MM.1S (cell line): ENCODE results near the gene ZNF30.
A peak's percentile ranks its signal among the peaks of the same experiment; 100 is the strongest.

ENCODE experiments used
- DNase-seq: peaks from one replicate; pipeline ENCODE4 v3.0.0-alpha.2; 2015
- H2AFZ ChIP-seq: fragments of 300-600 bp; sonication (generic); 2 replicates; pipeline ENCODE4 v1.6.0; 2016; ENCODE audit warnings: antibody characterized with exemption, low read length
- H3F3A ChIP-seq: fragments of 300-600 bp; sonication (generic); 2 replicates; pipeline ENCODE4 v1.6.1; 2016; ENCODE audit warnings: mild to moderate bottlenecking, antibody characterized with exemption, low read length, moderate library complexity, mixed read lengths; ENCODE audit not compliant: insufficient read depth
- H3K27ac ChIP-seq: fragments of 300-600 bp; sonication (generic); 2 replicates; pipeline ENCODE4 v1.5.1; 2016; ENCODE audit warnings: mild to moderate bottlenecking, low read length
- H3K27me3 ChIP-seq: fragments of 300-600 bp; sonication (generic); replicated peaks from 2 replicates; pipeline ENCODE4 v1.6.0; 2016; ENCODE audit warnings: low read length; ENCODE audit not compliant: insufficient read depth
- H3K36me3 ChIP-seq: fragments of 300-600 bp; sonication (generic); replicated peaks from 2 replicates; pipeline ENCODE4 v1.6.1; 2016; ENCODE audit warnings: mild to moderate bottlenecking, low read length, mixed read lengths; ENCODE audit not compliant: insufficient read depth
- H3K4me1 ChIP-seq: fragments of 300-600 bp; sonication (generic); 2 replicates; pipeline ENCODE4 v1.6.1; 2016; ENCODE audit warnings: low read length, mixed read lengths
- H3K4me2 ChIP-seq: fragments of 300-600 bp; sonication (generic); 2 replicates; pipeline ENCODE4 v1.6.0; 2016; ENCODE audit warnings: low read depth, low read length
- H3K4me3 ChIP-seq: fragments of 300-600 bp; sonication (generic); 2 replicates; pipeline ENCODE4 v1.5.1; 2016; ENCODE audit warnings: low read length, mixed read lengths
- H3K79me2 ChIP-seq: fragments of 300-600 bp; sonication (generic); 2 replicates; pipeline ENCODE4 v1.6.1; 2016; ENCODE audit warnings: mixed run types, low read length, mixed read lengths
- H3K9ac ChIP-seq: fragments of 300-600 bp; sonication (generic); 2 replicates; pipeline ENCODE4 v1.6.1; 2016; ENCODE audit warnings: low read length, mixed read lengths
- H3K9me2 ChIP-seq: fragments of 300-600 bp; sonication (generic); replicated peaks from 2 replicates; pipeline ENCODE4 v1.6.1; 2016; ENCODE audit warnings: mild to moderate bottlenecking, low read length, mixed read lengths; ENCODE audit not compliant: insufficient read depth
- H3K9me3 ChIP-seq: fragments of 300-600 bp; sonication (generic); replicated peaks from 2 replicates; pipeline ENCODE4 v1.6.1; 2016; ENCODE audit warnings: mild to moderate bottlenecking, low read length, mixed read lengths; ENCODE audit not compliant: insufficient read depth
- H4K20me1 ChIP-seq: fragments of 300-600 bp; sonication (generic); 2 replicates; pipeline ENCODE4 v1.6.1; 2016; ENCODE audit warnings: mild to moderate bottlenecking, low read length, moderate library complexity, mixed read lengths; ENCODE audit not compliant: insufficient read depth
- EZH2 ChIP-seq: fragments of 300-600 bp; sonication (generic); optimal IDR thresholded peaks from 2 replicates; pipeline ENCODE3; 2017; ENCODE audit warnings: low read depth, mild to moderate bottlenecking, antibody characterized with exemption, low read length, mixed read lengths
- EZH2phosphoT487 ChIP-seq: fragments of 300-600 bp; sonication (generic); IDR thresholded peaks from 2 replicates; pipeline ENCODE4 v1.6.1; 2018; ENCODE audit warnings: antibody characterized with exemption, low read length
- TF ChIP-seq, protein P1 (sequence below): fragments of 300-600 bp; sonication (generic); IDR thresholded peaks from 2 replicates; pipeline ENCODE4 v1.5.1; 2016; ENCODE audit warnings: antibody characterized with exemption, low read length, mixed read lengths

The ZNF30 gene

DNA sequence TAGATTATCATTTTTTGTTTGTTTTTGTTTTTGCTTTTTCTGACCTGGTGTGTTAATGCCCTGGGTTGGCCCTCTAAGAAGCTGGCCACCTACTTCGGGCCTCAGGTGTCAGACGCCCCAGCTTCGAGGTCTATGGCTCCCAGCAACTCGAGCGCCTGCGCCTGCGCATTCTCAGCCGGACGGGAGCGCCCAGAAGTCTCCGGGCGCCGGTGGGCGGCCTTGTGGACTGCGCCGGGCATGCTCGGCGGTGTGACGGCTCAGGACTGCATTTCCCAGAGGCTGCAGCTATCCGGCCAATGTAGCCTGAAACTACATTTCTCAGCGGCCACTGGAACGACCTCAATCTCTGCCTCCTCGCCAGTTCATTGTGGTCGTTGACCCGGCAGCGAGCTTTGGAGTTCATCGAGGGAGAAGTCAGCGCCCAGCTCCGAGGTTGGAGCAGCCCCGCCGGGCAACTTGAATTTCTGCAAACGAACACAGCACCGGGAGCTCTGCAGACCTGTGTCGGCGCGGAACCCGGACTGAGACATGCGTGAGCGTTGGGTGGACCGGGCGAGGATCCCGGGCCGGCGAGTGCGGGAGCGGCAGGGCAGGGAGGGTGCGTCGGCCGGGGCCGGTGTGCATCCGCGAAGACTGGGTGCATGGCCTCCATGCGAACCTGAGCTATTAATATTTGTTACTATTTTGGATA lies at the start of gene ZNF30:
Gene ZNF30 (plus strand): TSS at position 219 of the 691 bp plus-strand sequence. CDS start 3,045 bp downstream, outside the sequence.
- Histone ChIP-seq H3K4me2 (peak within 1 kb of the TSS; percentile 81), H2AFZ (peak within 1 kb of the TSS; percentile 95), H3K9ac (peak within 1 kb of the TSS; percentile 43; the same call in 1 of the 2 replicates), H3K36me3 (no peaks in the 10 kb centered on the region), H3K9me3 (0 out of 2 replicates have a peak, but pooled peaks cover 3% of the 10 kb centered on the region), H3K9me2 (no peaks in the 10 kb centered on the region), H3K27ac (peak within 1 kb of the TSS; percentile 21; the same call in 1 of the 2 replicates), H3K4me3 (peak within 1 kb of the TSS; percentile 77), H3K27me3 (peaks cover 29% of the 10 kb centered on the region), H3K4me1 (no peaks in the 10 kb centered on the region), H4K20me1 (no peaks in the 10 kb centered on the region), H3F3A (peaks cover 5% of the 10 kb centered on the region; the same call in 1 of the 2 replicates), H3K79me2 (no peaks in the 10 kb centered on the region)
- TF ChIP-seq EZH2phosphoT487 (no peak), EZH2 (no peak)
- TF ChIP-seq, protein P1, sequence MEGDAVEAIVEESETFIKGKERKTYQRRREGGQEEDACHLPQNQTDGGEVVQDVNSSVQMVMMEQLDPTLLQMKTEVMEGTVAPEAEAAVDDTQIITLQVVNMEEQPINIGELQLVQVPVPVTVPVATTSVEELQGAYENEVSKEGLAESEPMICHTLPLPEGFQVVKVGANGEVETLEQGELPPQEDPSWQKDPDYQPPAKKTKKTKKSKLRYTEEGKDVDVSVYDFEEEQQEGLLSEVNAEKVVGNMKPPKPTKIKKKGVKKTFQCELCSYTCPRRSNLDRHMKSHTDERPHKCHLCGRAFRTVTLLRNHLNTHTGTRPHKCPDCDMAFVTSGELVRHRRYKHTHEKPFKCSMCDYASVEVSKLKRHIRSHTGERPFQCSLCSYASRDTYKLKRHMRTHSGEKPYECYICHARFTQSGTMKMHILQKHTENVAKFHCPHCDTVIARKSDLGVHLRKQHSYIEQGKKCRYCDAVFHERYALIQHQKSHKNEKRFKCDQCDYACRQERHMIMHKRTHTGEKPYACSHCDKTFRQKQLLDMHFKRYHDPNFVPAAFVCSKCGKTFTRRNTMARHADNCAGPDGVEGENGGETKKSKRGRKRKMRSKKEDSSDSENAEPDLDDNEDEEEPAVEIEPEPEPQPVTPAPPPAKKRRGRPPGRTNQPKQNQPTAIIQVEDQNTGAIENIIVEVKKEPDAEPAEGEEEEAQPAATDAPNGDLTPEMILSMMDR = no peak
- DNase-seq = peak; percentile 90

DNA sequence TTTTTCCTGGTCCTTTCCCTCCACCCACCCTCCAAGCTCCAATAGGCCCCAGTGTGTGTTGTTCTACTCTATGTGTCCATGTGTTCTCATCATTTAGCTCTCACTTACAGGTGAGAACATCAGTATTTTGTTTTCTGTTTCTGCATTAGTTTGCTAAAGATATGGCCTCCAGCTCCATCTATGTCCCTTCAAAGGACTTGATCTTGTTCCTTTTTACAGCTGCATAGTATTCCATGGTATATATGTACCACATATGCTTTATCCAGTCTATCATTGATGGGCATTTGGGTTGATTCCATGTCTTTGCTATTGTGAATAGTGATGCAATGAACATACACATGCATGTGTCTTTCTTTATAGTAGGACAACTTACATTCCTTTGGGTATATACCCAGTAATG lies 47.1 kb upstream of the ZNF30 start:
- H3K27me3 ChIP-seq = no peaks in the 10 kb centered on the region; the same call in 1 of the 2 replicates
- TF ChIP-seq, protein P1 = no peak
- no peak for TF ChIP-seq EZH2
- TF ChIP-seq EZH2phosphoT487 = no peak
- no peaks in the 10 kb centered on the region for H3K9me3 ChIP-seq
- no peaks in the 10 kb centered on the region for H3F3A ChIP-seq
- no peaks in the 10 kb centered on the region for H4K20me1 ChIP-seq
- H3K4me1 ChIP-seq = no peaks in the 10 kb centered on the region
- no peak overlapping the region for H3K9ac ChIP-seq
- no peaks in the 10 kb centered on the region for H3K79me2 ChIP-seq
- no peak overlapping the region for H3K27ac ChIP-seq
- DNase-seq = no peak
- H3K4me2 ChIP-seq = no peak overlapping the region
- H3K36me3 ChIP-seq = no peaks in the 10 kb centered on the region
- no peak overlapping the region for H2AFZ ChIP-seq
- no peaks in the 10 kb centered on the region for H3K9me2 ChIP-seq
- no peak overlapping the region for H3K4me3 ChIP-seq

DNA sequence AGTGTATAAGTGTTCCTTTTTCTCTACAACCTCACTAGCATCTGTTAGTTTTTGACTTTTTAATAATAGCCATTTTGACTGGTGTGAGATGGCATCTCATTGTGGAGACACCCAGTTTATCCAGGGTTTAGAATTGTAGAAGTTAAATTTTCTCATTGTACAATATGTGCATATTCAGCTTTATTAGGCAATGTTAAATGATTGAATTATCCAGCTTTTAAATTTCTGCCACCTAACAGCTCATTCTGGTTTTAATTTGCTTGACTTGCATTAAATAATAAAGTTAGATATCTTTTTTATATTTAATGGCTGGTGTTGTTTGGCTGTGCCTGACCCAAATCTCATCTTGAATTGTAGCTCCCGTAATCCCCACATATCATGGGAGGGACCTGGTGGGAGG lies 46.7 kb upstream of the ZNF30 start:
- Histone ChIP-seq H4K20me1 (no peaks in the 10 kb centered on the region), H3K9me2 (no peaks in the 10 kb centered on the region), H3K79me2 (no peaks in the 10 kb centered on the region), H2AFZ (no peak overlapping the region), H3K9ac (no peak overlapping the region), H3K4me2 (no peak overlapping the region), H3K4me1 (no peaks in the 10 kb centered on the region), H3K9me3 (no peaks in the 10 kb centered on the region), H3K27me3 (no peaks in the 10 kb centered on the region; the same call in 1 of the 2 replicates), H3K27ac (no peak overlapping the region), H3K4me3 (no peak overlapping the region), H3K36me3 (no peaks in the 10 kb centered on the region), H3F3A (no peaks in the 10 kb centered on the region)
- no peak for DNase-seq
- TF ChIP-seq EZH2phosphoT487 (no peak), EZH2 (no peak)
- TF ChIP-seq, protein P1 = no peak
